Measurements from ENCODE around the gene FKBP14.

FKBP14 gene, protein sequence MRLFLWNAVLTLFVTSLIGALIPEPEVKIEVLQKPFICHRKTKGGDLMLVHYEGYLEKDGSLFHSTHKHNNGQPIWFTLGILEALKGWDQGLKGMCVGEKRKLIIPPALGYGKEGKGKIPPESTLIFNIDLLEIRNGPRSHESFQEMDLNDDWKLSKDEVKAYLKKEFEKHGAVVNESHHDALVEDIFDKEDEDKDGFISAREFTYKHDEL

DNA sequence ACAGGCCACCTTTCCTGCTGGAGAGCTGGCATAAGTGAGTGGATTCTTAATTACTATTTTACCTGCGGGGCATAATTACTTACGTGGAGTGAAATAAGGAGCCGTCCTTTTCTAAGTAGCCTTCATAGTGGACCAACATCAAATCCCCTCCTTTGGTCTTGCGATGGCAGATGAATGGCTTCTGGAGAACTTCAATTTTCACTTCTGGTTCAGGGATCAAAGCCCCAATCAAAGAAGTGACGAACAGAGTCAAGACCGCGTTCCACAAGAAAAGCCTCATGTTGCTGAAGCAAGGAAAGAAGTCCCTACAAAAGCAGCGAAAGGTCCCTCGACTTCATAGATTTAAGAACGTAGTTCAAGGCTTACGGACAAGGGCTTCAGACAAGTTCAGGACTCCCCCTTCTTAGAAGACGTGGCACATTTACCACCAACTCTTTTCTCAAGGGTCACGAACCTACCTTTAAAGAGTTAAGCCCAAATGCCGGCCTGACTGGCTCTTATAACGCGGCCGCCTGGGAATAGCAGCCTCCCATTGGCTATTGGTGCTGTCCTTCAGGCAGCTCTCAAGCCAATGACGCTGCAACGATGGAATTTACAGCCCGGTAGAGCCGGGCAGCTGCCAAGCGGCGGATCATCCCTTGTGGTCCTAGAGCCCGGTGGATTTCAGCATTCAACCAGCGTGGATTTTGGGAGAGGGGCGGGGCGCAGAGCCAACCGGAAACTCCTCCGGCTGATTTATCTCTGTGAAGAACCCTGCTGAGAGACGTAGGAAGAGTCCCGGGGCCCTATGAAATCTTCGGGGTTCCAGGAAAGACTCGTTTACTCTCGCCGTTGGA lies at the start of gene FKBP14:
Gene FKBP14 (minus strand): TSS at position 474 of the 836 bp plus-strand sequence. CDS start 194 bp downstream, at position 280.
- in situ Hi-C loops (cut with HindIII; ENCODE audit: low sequenced_read_pairs), result no loop called here

DNA sequence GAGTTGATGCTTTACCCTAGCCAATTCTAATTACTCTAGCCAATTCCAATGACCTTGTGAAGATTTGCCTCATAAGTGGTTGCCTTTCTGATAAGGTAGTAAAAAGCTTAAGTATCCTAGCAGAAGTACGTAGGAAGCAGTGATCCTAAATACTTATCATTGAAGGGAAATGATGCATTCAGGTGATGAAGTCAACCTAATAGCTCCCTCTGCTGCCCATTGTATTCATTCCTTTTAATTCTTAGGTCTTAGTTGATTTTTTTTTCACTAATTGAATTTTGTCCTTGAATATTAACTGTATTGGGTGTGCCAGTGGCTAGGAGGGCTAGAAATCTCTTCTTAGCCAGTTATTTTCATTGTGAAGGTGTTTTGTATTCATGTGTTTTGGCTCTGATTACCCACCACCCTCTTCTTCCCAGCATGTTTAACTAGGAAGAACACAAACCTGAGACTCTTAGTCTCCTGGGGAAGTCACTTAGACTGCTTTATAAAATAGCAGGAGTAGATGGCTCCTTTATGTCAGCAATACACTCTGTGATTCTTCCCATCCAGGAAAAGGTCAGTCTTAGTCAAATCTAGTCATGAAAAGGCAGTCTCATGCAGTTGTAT lies 48.0 kb upstream of the FKBP14 start:
- in situ Hi-C loops (cut with HindIII; ENCODE audit: low sequenced_read_pairs), result no loop called here

DNA sequence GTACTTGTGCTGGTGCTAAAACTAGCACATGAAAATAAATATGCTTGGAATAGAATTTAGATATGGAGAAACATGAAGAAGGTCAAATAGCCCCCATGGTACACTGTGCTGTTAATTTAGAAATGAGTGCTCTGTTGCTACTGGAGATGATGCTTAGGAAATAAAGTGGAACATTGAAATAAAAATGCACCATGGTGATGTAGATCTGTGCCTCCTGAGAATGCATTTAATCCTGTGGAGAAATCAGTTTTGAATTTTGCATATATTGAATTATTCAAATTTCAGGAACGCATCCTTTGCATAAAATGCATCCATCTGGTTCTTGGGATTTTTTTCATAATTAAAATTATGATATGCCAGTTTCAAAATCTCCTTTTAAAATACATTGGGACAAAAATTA lies 46.2 kb upstream of the FKBP14 start:
- in situ Hi-C loops (cut with HindIII; ENCODE audit: low sequenced_read_pairs), result no loop called here

DNA sequence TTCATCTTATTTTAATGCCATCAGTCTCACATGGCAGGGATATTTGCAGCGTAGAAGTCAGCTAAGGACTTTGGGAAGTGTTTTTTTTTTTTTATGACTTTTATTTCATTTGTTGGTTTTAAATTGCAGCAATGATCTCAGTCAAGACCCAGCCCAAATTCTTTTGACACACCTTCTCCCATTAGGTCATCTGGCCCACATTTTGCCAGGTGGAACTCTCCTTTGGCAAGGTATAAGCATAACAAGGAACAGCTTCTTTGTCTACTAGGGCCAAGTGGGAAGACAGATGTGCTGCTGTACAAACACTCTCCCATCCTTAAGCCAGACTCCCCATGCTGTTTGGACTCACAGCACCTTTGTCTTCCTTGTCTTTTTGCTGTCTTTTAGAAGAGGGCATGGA lies 43.5 kb upstream of the FKBP14 start:
- in situ Hi-C loops (cut with HindIII; ENCODE audit: low sequenced_read_pairs), result no loop called here

DNA sequence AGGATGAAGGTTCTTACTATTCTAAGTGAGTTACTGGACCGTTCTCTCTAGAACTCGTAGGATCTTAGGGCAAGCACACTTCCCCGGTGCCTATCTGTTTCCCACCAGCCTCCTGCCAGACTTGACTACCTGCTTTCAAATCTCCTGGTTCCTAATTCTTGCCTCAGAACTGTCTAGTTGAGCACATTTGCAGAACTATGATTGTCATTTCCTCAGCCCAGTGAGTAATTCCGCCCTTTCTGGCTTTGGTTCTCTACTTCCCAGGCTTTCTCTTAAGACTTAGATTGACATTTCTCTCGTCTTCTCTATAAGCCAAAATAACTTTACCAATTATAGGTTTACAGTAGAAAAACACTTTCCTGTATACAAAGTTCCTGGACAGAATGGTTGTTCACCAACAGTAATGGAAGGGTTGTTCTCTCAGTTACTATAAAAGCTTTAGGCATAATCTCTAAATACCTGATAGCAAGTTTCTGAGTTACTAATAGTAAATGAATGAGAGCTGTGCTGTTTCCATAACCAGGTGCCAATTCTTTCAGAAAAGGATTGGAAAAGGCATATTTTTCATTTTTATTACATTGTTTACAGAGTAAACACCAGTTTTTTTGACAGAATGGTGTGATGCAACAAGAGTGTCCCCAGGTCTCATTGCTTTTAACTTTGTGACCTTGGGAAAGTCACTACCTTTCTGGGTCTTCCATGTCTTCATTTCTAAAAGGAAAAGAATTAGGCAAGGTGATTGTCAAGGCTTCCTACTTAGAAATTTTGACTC lies 42.8 kb upstream of the FKBP14 start:
- in situ Hi-C loops (cut with HindIII; ENCODE audit: low sequenced_read_pairs), result no loop called here

DNA sequence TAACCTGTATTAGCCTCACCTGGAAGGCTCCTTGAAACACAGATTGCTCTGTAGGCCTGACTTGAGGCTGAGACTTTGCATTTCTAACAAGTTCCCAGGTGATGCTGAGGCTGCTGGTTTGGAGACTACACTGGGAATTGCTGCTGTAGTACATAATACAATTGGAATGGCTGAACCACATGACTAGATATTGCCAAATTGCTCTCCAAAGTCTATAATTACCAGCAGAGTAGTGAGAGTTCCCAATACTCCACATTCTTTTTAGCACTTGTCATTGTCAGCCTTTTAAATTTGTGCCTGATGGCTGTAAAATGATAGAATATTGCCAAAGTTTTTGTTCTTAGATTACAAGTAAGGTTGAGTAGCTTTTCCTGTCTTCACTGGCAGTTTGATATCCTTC lies 41.6 kb upstream of the FKBP14 start:
- in situ Hi-C loops (cut with HindIII; ENCODE audit: low sequenced_read_pairs), result no loop called here

DNA sequence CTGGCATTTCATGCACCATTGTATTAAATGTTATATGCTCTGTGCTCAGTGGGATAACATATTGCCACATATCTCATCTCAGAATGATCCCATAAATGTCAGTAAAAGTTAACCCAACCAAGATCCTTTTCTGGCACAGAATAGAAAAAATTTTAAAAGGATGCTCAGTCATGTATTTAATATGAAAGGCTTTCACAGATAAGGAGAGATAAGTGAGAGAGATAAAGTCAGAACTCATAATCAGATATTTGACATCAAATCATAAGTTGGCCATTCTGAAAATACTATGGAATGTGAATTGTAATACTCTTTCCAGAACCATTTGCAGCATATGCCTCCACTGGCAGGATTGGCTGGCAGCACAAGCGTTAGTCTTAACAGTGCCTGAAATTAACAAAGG lies 40.2 kb upstream of the FKBP14 start:
- in situ Hi-C loops (cut with HindIII; ENCODE audit: low sequenced_read_pairs), result no loop called here

DNA sequence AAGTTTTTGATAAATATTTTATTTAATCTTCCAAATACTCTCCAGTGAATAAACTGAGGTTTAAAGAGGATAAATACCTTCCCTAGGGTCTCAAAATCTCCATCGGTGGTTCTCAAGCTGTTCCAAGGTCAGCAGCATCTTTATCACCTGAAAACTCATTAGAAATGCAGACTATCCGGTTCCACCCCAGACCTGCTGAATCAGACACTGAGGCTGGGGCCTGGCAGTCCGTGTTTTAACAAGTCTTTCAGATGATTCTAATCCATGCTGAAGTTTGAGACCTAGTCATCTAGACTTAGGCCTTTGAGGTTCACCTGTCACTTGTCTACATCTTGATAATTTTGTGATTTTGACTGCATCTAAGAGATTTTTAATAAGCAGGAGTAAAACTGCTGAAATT lies 39.2 kb upstream of the FKBP14 start:
- in situ Hi-C loops (cut with HindIII; ENCODE audit: low sequenced_read_pairs), result no loop called here

DNA sequence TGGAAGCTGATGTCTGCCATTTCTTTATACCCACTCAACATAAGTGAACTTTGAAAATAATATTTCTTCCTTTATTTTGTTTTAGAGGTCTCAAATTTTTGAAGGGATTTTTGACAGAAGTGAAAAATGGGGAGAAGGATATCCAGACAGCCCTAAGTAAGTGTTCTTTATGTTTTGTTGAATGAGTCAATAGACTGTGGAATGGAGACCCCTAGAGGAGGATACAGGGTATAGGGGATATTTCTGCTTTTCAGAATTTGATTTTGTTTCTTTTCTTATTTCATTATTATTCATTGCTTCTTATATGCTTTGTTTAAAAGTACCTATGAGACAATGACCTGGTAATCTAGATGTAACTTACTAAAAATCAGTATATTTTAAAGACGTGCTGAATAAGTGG lies 36.1 kb upstream of the FKBP14 start:
- in situ Hi-C loops (cut with HindIII; ENCODE audit: low sequenced_read_pairs), result loop anchor here (5.0 kb wide), 3 partner anchors 50 to 80 kb away; no protein-coding TSS in a partner anchor

DNA sequence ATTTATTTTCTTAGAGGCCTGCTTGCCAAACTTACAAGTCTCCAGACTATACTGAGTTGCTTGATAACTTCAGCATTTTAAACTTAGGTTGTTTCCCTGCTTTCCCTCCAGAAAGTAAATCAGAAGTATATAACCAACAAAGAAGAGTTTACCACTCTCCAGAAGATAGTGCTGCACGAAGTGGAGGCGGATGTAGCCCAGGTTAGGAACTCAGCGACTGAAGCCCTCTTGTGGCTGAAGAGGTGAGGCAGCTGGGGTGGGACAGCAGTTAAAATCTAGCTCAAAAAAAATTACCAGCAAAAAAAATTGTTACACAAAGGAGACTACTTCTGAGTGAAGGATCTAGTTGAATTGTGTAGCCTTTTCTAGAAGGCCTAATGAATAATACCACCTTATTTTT lies 35.3 kb upstream of the FKBP14 start:
- in situ Hi-C loops (cut with HindIII; ENCODE audit: low sequenced_read_pairs), result loop anchor here (5.0 kb wide), 3 partner anchors 49 to 81 kb away; no protein-coding TSS in a partner anchor

DNA sequence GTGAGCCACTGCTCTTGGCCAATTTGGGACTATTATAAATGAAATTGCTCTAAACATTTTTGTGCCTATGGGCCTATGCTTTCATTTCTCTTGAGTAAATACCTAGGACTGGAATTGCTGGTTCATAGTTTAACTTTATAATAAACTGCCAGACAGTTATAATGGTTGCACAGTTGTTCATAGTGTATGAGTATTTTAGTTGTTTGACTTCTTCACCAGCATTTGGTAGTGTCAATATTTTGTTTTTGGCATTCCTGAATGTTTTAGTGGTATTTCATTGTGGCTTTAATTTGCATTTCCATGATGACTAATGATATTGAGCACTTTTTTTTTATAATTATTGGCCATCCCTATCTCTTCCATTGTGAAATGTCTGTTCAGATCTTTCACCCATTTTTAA lies 31.2 kb upstream of the FKBP14 start:
- in situ Hi-C loops (cut with HindIII; ENCODE audit: low sequenced_read_pairs), result no loop called here

DNA sequence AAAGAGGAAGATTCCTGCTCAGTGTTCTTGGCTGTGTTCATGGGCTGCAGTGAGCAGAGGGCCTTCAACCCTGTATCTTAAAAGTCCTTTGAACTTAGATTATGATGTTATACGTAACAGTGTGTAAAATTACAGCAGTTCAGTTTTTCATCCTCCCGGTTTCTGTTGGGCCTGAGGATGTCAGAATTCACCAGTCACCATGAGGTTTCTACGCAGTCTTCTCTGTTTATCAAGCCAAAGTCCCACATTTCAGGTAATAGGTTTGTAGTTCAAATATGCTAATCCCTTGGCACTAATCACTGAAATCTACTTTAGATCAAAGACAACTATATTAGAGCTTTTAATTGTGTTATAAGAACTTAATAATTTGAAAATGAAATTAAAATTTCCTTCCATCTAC lies 26.6 kb upstream of the FKBP14 start:
- in situ Hi-C loops (cut with HindIII; ENCODE audit: low sequenced_read_pairs), result no loop called here

DNA sequence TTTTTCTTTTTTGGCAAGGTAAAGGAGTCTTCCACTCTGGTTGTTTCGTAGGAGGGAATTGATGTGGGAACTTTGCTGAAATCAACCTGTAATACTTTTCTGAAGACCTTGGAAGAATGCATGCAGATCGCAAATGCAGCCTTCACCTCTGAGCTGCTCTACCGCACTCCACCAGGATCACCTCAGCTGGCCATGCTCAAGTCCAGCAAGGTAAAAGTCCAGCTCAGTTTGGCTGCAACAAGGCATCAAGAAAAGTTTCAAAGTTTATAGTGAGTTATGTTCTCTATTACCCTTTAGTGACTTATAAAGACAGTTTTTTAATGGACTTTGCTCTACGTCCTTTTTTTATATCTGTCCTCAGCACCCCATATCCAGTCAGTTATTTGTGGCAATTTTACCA lies 22.7 kb upstream of the FKBP14 start:
- in situ Hi-C loops (cut with HindIII; ENCODE audit: low sequenced_read_pairs), result no loop called here

DNA sequence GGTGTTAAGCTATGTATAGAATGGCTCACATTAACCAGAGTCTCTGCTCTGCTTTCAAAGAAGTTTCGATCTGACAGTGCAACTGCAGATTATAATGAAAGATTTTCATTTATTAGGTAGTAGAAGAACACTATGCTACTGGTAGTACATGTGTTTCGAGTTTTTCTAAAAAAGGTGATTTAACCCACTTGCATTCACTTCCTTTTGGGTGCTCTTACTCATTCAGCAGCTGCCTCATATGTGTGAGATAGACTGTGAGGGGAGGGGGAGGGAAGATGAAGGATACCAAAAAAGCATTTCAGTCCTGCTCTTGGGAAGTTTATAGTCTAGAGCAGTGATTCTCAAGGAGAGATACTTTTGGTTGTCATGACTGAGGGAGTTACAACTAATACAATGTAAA lies 22.1 kb upstream of the FKBP14 start:
- in situ Hi-C loops (cut with HindIII; ENCODE audit: low sequenced_read_pairs), result no loop called here

DNA sequence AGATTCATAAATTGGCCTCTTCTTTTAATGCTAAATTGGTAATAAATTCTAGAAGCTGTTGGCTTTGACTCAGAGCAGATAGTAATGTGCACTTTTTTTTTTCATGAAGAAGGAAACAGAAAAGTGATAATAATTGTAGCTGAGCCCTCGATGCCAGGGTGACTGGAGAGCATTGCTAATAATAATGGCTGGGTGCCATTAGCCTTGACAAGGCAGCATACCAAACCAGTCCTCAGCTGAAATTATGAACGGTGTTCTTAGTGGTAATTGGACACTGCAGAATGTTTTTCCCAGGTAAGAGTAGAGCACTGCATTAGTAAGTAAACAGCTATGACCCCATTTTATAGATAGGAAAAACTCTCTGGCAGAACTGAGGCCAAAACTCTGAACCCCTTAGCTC lies 20.6 kb upstream of the FKBP14 start:
- in situ Hi-C loops (cut with HindIII; ENCODE audit: low sequenced_read_pairs), result no loop called here

DNA sequence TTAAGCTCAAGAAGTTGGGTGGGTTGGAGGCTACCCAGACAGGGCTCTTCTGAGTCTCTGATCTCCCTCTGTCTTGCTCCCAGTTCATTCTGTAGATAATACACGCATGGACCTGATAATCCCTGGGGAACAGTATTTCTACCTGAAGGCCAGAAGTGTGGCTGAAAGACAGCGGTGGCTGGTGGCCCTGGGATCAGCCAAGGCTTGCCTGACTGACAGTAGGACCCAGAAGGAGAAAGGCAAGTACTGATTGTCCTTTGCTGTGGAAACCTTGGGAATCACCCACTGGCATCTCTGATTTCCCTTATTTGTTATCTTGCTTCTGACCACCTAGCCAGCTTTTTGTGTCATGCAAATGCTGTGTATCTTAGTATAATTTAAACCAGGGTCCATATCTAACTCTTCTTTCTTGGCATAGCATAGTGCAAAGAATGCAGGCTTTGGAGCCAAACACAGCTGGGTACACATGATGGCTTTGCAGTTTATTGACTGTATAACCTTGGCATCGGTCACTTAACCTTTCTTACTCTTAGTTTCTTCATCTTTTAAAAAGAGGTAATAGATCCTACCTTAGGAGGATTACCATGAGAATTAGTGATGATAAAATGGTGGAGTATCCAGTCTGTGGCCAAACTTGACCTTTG lies 19.7 kb upstream of the FKBP14 start:
- in situ Hi-C loops (cut with HindIII; ENCODE audit: low sequenced_read_pairs), result no loop called here

DNA sequence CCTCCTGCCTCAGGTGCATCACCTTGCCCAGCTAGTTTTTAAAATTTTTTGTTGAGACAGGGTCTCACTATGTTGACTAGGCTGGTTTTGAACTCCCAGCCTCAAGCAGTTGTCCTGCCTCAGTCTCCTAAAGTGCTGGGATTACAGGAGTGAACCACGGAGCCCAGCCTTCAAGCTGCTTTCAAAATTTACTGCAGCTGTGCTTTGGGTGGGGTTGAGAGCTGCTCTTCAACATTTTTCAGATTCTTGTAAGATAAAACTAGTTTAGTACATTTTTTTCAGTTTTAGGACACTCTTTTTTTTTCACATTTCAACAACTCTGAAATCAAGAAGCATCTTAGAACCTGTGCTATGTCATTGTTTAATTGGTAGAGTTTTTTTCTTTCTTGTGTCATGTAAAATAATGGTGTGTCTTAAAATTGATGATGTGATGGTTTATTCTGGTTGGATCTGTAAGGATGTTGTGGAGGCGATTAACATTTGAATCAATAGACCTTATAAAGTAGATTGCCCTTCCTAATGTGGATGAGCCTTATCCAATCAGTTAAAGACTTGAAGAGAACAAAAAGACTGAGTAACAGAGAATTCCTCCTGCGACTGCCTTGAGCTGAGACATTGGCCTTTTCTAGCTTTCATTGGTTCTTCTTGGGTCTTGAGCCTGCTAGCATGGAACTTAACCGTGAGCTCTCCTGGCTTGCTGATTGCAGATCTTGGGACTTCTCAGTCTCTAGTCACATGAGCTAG lies 15.2 kb upstream of the FKBP14 start:
- in situ Hi-C loops (cut with HindIII; ENCODE audit: low sequenced_read_pairs), result no loop called here

DNA sequence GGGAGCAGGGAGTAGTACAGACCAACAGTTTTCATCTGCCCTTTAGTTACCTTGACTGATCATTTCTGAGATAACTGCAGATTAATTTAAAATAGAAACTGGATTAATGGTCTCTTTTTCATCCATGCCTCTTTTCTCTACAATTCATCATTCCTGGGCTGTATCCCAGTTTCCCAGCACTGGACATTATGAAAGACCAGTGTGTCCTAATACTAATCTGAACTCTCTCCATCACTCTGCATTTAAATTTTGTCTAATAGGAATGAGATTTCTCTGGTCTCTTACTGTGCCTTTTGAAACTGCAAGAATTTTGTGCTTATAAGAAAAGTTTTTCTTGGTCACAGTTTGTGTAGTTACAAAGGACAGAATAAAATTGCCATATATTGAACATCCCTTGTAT lies 14.4 kb upstream of the FKBP14 start:
- in situ Hi-C loops (cut with HindIII; ENCODE audit: low sequenced_read_pairs), result no loop called here

DNA sequence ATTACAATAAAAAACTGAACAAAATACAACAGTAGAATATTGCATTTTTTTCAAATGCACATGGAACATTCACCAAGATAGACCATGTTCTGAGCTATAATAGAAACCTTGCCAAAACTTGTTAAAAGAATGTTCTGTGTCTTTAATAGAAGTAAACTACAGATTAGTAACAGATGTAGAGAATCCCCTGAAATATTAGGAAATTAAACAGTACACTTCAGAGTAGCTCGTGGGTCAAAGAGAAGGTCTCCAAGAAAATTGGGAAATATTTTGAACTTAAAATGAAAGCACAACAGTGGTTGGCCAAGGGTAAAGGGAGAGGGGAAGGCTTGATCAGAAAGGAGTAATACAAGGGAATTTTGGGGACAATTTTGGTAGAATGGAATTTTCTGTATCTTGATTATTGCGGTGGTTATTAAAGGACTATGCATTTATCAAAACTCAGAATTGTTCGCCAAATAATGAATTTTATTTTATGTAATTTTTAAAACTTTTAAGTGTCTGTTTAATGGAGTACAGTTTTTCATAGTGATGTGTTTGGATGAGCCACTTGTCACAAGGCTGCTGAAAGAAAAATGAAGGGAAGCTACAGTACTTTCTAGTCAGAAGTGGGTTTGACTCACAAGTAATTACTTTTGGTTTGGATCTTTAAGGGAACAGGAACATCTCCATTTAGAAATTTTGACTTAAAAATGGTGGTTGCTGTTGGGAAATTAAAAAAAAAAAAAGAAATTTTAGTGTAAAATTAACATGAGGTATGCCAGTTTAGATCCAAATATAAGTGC lies 11.9 kb upstream of the FKBP14 start:
- in situ Hi-C loops (cut with HindIII; ENCODE audit: low sequenced_read_pairs), result no loop called here
